IMR-90 (cell line): Measurements from ENCODE around the gene NDEL1. TPM values are rescaled to one million over a fixed set of nuclear protein-coding genes. Genes with fewer than 3 reads are reported as not detected.

Experiments
- ATAC-seq: fragments of 200-7000 bp; cut with Tn5 transposase; 2 replicates; pipeline ENCODE4 v1.9.1; 2020; ENCODE audit warnings: low read depth, mild to moderate bottlenecking, moderate library complexity
- BruUV-seq: library from RNA; stranded (reverse); fragments of 400-500 nt; replicated peaks from 2 replicates; lab custom pipeline; 2021; lab: Mats Ljungman, UMichigan
- CTCF ChIA-PET: fragments of 300-600 bp; formaldehyde crosslinking; extraction: SDS; loops from one replicate; lab custom pipeline; 2021; ENCODE audit warnings: antibody characterized with exemption; lab: Yijun Ruan, JAX
- POLR2A ChIA-PET: fragments of 300-600 bp; sonication (Branson Sonifier 250); formaldehyde crosslinking; loops from one replicate; lab custom pipeline; 2022; ENCODE audit warnings: antibody characterized with exemption; ENCODE audit not compliant: unreplicated experiment; lab: Charles Lee
- DNase-seq: peaks from one replicate; pipeline ENCODE4 v3.0.0; 2013
- H2AFZ ChIP-seq: replicated peaks from 2 replicates; pipeline ENCODE3; 2013; ENCODE audit warnings: low read length, mild to moderate bottlenecking; ENCODE audit not compliant: poor library complexity
- H2AK5ac ChIP-seq: 2 replicates; pipeline ENCODE4 v1.6.1; 2013; ENCODE audit warnings: low read depth, low read length, inconsistent platforms
- H2AK9ac ChIP-seq: replicated peaks from 2 replicates; pipeline ENCODE3; 2013; ENCODE audit warnings: mild to moderate bottlenecking, low read depth, low read length, moderate library complexity; ENCODE audit not compliant: poor library complexity
- H2BK120ac ChIP-seq: 2 replicates; pipeline ENCODE4 v1.6.1; 2013; ENCODE audit warnings: low read depth, low read length, inconsistent platforms
- H2BK15ac ChIP-seq: 3 replicates; pipeline ENCODE4 v1.6.1; 2013; ENCODE audit warnings: low read depth, low read length, inconsistent platforms
- H2BK20ac ChIP-seq: 2 replicates; pipeline ENCODE4 v1.6.1; 2013; ENCODE audit warnings: low read depth, mild to moderate bottlenecking, inconsistent platforms, low read length, moderate library complexity
- H2BK5ac ChIP-seq: 2 replicates; pipeline ENCODE4 v1.6.1; 2013; ENCODE audit warnings: mild to moderate bottlenecking, low read depth, low read length, inconsistent platforms; ENCODE audit not compliant: poor library complexity, severe bottlenecking
- H3K14ac ChIP-seq: replicated peaks from 2 replicates; pipeline ENCODE4 v1.6.1; 2013; ENCODE audit warnings: low read depth, low read length, inconsistent platforms
- H3K18ac ChIP-seq: 2 replicates; pipeline ENCODE4 v1.6.1; 2013; ENCODE audit warnings: low read depth, low read length, control low read depth
- H3K23ac ChIP-seq: 2 replicates; pipeline ENCODE4 v1.6.1; 2013; ENCODE audit warnings: low read depth, low read length, inconsistent platforms
- H3K27ac ChIP-seq: 2 replicates; pipeline ENCODE4 v1.5.1; 2013; ENCODE audit warnings: mild to moderate bottlenecking, control low read depth, low read length; ENCODE audit not compliant: insufficient read depth
- H3K27me3 ChIP-seq: 2 replicates; pipeline ENCODE4 v1.6.1; 2013; ENCODE audit warnings: low read length; ENCODE audit not compliant: control insufficient read depth, insufficient read depth
- H3K36me3 ChIP-seq: 2 replicates; pipeline ENCODE4 v1.6.1; 2013; ENCODE audit warnings: low read length, mixed read lengths; ENCODE audit not compliant: control insufficient read depth, insufficient read depth
- H3K4ac ChIP-seq: 2 replicates; pipeline ENCODE4 v1.6.1; 2013; ENCODE audit warnings: low read depth, low read length, inconsistent platforms
- H3K4me1 ChIP-seq: 2 replicates; pipeline ENCODE4 v1.6.1; 2013; ENCODE audit warnings: low read length, mixed read lengths; ENCODE audit not compliant: control insufficient read depth, insufficient read depth
- H3K4me2 ChIP-seq: 2 replicates; pipeline ENCODE4 v1.6.1; 2013; ENCODE audit warnings: low read depth, mild to moderate bottlenecking, control low read depth, low read length, moderate library complexity
- H3K4me3 ChIP-seq: 2 replicates; pipeline ENCODE4 v1.5.1; 2013; ENCODE audit warnings: low read depth, mild to moderate bottlenecking, control low read depth, low read length, moderate library complexity; ENCODE audit not compliant: insufficient read depth
- H3K56ac ChIP-seq: 2 replicates; pipeline ENCODE4 v1.6.1; 2013; ENCODE audit warnings: low read length, inconsistent platforms; ENCODE audit not compliant: insufficient read depth; ENCODE audit errors: extremely low read depth
- H3K79me1 ChIP-seq, 2 experiments: 2 replicates each; pipeline ENCODE4 v1.6.1; 2013; ENCODE audit warnings: low read length in 2 of 2, inconsistent platforms in 1 of 2, low read depth in 1 of 2
- H3K9ac ChIP-seq: 2 replicates; pipeline ENCODE4 v1.6.1; 2013; ENCODE audit warnings: low read depth, low read length, control low read depth
- H3K9me1 ChIP-seq: 2 replicates; pipeline ENCODE4 v1.6.1; 2013; ENCODE audit warnings: low read length, inconsistent platforms; ENCODE audit not compliant: insufficient read depth
- H3K9me3 ChIP-seq: 2 replicates; pipeline ENCODE4 v1.6.1; 2013; ENCODE audit warnings: low read length; ENCODE audit not compliant: control insufficient read depth, insufficient read depth
- H4K20me1 ChIP-seq: 2 replicates; pipeline ENCODE4 v1.6.1; 2013; ENCODE audit warnings: low read length, inconsistent platforms; ENCODE audit not compliant: insufficient read depth
- H4K5ac ChIP-seq: 2 replicates; pipeline ENCODE4 v1.6.1; 2013; ENCODE audit warnings: mild to moderate bottlenecking, low read depth, low read length, control low read depth
- H4K8ac ChIP-seq, 2 experiments: 2 replicates each; pipeline ENCODE4 v1.6.1; 2013; ENCODE audit warnings: low read depth in 2 of 2, low read length in 2 of 2, control low read depth in 1 of 2, inconsistent platforms in 1 of 2
- H4K91ac ChIP-seq: 2 replicates; pipeline ENCODE4 v1.6.1; 2013; ENCODE audit warnings: low read depth, low read length, inconsistent platforms; ENCODE audit not compliant: insufficient read depth
- BHLHE40 ChIP-seq: fragments of 150-350 bp; IDR thresholded peaks from 2 replicates; pipeline ENCODE4 v1.6.1; 2016; ENCODE audit warnings: mild to moderate bottlenecking, low read depth, low read length
- CEBPB ChIP-seq: IDR thresholded peaks from 2 replicates; pipeline ENCODE4 v1.6.1; 2012; ENCODE audit warnings: low read depth, low read length, improper control_type of control experiment
- CHD1 ChIP-seq: IDR thresholded peaks from 2 replicates; pipeline ENCODE4 v1.6.1; 2012; ENCODE audit warnings: low read depth, low read length, improper control_type of control experiment
- FOS ChIP-seq: fragments of 150-350 bp; IDR thresholded peaks from 2 replicates; pipeline ENCODE4 v1.6.1; 2016; ENCODE audit warnings: low read depth, low read length
- NFE2L2 ChIP-seq: fragments of 150-350 bp; IDR thresholded peaks from 2 replicates; pipeline ENCODE4 v1.6.1; 2016; ENCODE audit warnings: low read depth, mild to moderate bottlenecking, low read length
- RAD21 ChIP-seq: IDR thresholded peaks from 2 replicates; pipeline ENCODE4 v1.6.1; 2012; ENCODE audit warnings: low read length, improper control_type of control experiment
- RFX5 ChIP-seq: IDR thresholded peaks from 2 replicates; pipeline ENCODE4 v1.8.0; 2012; ENCODE audit warnings: low read depth, mild to moderate bottlenecking, low read length, moderate library complexity
- SMC3 ChIP-seq: fragments of 150-350 bp; IDR thresholded peaks from 2 replicates; pipeline ENCODE4 v1.6.1; 2016; ENCODE audit warnings: low read depth, mild to moderate bottlenecking, antibody characterized with exemption, low read length, moderate library complexity
- WGBS, 2 experiments: methylation state at CpG; one replicate each; pipeline versions ENCODE4 v1.1.5 to v1.1.7; 2013; ENCODE audit warnings: missing lambda C conversion rate in 2 of 2; ENCODE audit not compliant: insufficient read length in 1 of 2; ENCODE audit errors: extremely low coverage in 2 of 2; 5-methylcytosine and 5-hydroxymethylcytosine counted together
- dilution Hi-C: fragments of 300-500 bp; cut with HindIII; formaldehyde crosslinking; loops from one replicate; pipeline ENCODE4 v1.14.3; 2018; ENCODE audit warnings: low sequenced_read_pairs; ENCODE audit not compliant: unreplicated experiment
- in situ Hi-C: fragments of 300-500 bp; cut with MboI; formaldehyde crosslinking; loops from 3 replicates; pipeline ENCODE4 v1.14.3; 2019; ENCODE audit warnings: low sequenced_read_pairs, inconsistent platforms, mixed read lengths
- intact Hi-C: fragments of 100-400 bp; cut with micrococcal nuclease; formaldehyde crosslinking; loops from 2 replicates; pipeline ENCODE4 v1.10.0; 2022
- polyA plus RNA-seq, 3 experiments: library from polyadenylated mRNA; depleted of rRNA; stranded (reverse); fragments of >200 nt; gene quantifications; 2 replicates each; pipeline ENCODE4 v1.2.3, GENCODE V29; 2012; ENCODE audit warnings: low replicate concordance in 1 of 3
- total RNA-seq: library from RNA; depleted of rRNA; stranded (reverse); fragments of >200 nt; gene quantifications from 2 replicates; pipeline ENCODE4 v1.2.3, GENCODE V29; 2012
- TF ChIP-seq, protein P1 (sequence below): fragments of 150-350 bp; IDR thresholded peaks from 2 replicates; pipeline ENCODE4 v1.6.1; 2017; ENCODE audit warnings: mild to moderate bottlenecking, antibody characterized with exemption, low read length, low read depth
- TF ChIP-seq, protein P2 (sequence below): conservative IDR thresholded peaks from 2 replicates; pipeline ENCODE4 v1.5.1; 2012; ENCODE audit warnings: mild to moderate bottlenecking, low read depth, low read length, improper control_type of control experiment

NDEL1 gene
- total and polyA plus RNA-seq, 2 of the 4 experiments (the other 2 are of a cell fraction) = 28.9 to 95.6 TPM

DNA sequence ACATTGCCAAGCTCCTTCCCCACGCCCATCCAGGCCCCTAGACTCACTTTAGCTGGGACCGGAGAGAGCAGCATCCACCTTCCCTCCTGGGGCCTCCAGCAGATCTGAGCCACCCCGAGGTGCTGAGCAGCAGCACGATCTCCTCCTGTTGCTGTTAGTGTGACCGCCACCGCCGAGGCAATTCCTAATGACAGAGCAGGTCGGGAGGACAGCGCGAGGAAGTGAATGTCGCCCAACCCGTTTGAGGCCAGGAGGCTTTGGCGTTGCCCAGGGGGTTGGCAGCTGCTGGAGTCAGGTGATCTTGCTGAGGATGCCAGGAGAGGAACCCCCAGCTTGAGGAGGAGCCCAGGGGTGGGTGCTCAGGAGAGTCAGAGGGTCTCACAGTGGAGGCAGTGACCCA is 38.0 kb upstream of the NDEL1 start, which contains the start of gene RNF222:
RNF222 (minus strand) TSS at position 192 of the 400 bp plus-strand sequence. CDS start 4,366 bp downstream, outside the sequence.
- Histone ChIP-seq H4K8ac (no peak within 1 kb of the TSS), H3K9ac (no peak within 1 kb of the TSS), H2AFZ (no peak within 1 kb of the TSS), H2BK120ac (no peak within 1 kb of the TSS), H4K5ac (no peak within 1 kb of the TSS), H3K4me1 (0 out of 2 replicates have a peak, but pooled peaks cover 2% of the 10 kb centered on the region), H3K14ac (no peak within 1 kb of the TSS), H2BK15ac (no peak within 1 kb of the TSS), H3K23ac (no peak within 1 kb of the TSS), H2BK20ac (no peak within 1 kb of the TSS), H3K36me3 (no peaks in the 10 kb centered on the region), H3K56ac (no peak within 1 kb of the TSS), H3K9me3 (no peaks in the 10 kb centered on the region), H3K9me1 (no peaks in the 10 kb centered on the region), H2AK9ac (no peak within 1 kb of the TSS), H3K79me1 (no peaks in the 10 kb centered on the region), H3K18ac (no peak within 1 kb of the TSS), H4K20me1 (no peaks in the 10 kb centered on the region), H3K27me3 (peaks cover 39% of the 10 kb centered on the region), H3K4me3 (no peak within 1 kb of the TSS), H2AK5ac (no peak within 1 kb of the TSS), H3K4me2 (no peak within 1 kb of the TSS), H4K91ac (no peak within 1 kb of the TSS), H2BK5ac (no peak within 1 kb of the TSS), H3K4ac (no peak within 1 kb of the TSS), H3K27ac (no peak within 1 kb of the TSS)
- 66% methylated on average over 6 of the region's 13 CpGs; no CpG with 5 or more reads in 1 of the 2 experiments for WGBS, 2 experiments
- no peak for DNase-seq
- ATAC-seq = no peak
- TF ChIP-seq CEBPB (no peak), BHLHE40 (no peak), FOS (no peak), NFE2L2 (no peak), SMC3 (no peak), CHD1 (no peak), RFX5 (no peak), RAD21 (no peak)
- TF ChIP-seq, protein P1, sequence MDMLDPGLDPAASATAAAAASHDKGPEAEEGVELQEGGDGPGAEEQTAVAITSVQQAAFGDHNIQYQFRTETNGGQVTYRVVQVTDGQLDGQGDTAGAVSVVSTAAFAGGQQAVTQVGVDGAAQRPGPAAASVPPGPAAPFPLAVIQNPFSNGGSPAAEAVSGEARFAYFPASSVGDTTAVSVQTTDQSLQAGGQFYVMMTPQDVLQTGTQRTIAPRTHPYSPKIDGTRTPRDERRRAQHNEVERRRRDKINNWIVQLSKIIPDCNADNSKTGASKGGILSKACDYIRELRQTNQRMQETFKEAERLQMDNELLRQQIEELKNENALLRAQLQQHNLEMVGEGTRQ = no peak
- TF ChIP-seq, protein P2, sequence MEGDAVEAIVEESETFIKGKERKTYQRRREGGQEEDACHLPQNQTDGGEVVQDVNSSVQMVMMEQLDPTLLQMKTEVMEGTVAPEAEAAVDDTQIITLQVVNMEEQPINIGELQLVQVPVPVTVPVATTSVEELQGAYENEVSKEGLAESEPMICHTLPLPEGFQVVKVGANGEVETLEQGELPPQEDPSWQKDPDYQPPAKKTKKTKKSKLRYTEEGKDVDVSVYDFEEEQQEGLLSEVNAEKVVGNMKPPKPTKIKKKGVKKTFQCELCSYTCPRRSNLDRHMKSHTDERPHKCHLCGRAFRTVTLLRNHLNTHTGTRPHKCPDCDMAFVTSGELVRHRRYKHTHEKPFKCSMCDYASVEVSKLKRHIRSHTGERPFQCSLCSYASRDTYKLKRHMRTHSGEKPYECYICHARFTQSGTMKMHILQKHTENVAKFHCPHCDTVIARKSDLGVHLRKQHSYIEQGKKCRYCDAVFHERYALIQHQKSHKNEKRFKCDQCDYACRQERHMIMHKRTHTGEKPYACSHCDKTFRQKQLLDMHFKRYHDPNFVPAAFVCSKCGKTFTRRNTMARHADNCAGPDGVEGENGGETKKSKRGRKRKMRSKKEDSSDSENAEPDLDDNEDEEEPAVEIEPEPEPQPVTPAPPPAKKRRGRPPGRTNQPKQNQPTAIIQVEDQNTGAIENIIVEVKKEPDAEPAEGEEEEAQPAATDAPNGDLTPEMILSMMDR = no peak
- dilution Hi-C loops (no loop called here), intact Hi-C loops (no loop called here), in situ Hi-C loops (no loop called here)
- BruUV-seq = no TSS peak
- POLR2A ChIA-PET = no interaction called here
- CTCF ChIA-PET = no interaction called here
